ENCODE data around the gene SLC1A5.
A peak's percentile ranks its signal among the peaks of the same experiment; 100 is the strongest.
"Not testable (repeated sequence)": the region's sequence is repeated elsewhere in the genome, so short reads cannot be mapped to it uniquely, and the experiment has no call there.

SLC1A5 gene

GRCh38 chr19:46798713-46799112, 10.3 kb upstream of the SLC1A5 start:
- DNase-seq = no peak

DNA sequence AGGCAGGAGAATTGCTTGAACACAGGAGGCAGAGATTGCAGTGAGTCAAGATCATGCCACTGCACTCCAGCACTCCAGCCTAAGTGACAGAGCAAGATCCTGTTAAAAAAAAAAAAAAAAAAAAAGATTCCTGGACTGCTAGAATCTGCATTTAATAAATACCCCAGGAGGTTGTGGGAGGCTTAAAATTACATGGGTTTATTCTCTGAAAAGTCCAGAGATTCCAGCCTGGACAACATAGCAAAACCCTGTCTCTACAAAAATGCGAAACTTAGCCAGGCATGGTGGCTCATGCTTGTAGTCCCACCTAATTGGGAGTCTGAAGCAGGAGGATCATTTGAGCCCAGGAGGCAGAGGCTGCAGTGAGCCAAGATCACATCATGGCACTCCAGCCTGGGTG, 9.5 kb upstream of the SLC1A5 start:
- no peak for DNase-seq

DNA sequence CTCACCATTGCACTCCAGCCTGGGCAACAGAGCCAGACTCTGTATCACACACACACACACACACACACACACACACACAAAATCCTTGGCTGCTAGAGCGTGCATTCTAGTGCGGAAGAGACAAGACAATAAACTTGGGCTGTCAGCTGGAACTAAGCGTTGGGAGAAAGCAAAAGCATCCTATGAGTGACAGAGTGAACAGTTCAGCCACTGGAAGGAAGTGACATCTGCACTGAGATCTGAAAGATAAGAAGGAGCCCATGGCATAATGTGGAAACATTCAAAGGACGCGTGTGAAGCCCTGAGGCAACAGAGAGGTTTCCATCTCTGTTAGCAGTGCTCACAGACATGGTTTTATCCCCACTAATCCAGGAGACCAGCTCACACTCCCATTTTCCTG, 3.5 kb upstream of the SLC1A5 start:
- DNase-seq = no peak

DNA sequence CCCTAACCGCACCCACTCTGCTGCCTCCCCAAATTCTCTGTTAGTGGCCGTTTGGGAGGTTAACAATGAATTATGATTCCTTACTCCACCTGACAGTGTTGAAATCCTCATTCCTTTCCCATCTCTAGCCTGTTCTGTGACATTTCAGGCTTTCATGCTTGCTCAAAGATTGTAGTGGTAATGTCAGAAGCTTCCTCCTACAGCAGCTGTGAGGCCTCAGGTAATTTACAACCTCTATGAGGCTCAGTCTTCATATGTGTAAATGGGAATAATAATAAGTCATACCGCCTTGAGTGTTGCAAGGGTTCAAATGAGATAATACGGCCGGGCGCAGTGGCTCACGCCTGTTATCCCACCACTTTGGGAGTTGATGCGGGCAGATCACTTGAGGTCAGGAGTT, 977 bp upstream of the SLC1A5 start:
- no peak for DNase-seq

GRCh38 chr19:46788968-46789338, 559 bp upstream of the SLC1A5 start:
- DNase-seq = no peak

DNA sequence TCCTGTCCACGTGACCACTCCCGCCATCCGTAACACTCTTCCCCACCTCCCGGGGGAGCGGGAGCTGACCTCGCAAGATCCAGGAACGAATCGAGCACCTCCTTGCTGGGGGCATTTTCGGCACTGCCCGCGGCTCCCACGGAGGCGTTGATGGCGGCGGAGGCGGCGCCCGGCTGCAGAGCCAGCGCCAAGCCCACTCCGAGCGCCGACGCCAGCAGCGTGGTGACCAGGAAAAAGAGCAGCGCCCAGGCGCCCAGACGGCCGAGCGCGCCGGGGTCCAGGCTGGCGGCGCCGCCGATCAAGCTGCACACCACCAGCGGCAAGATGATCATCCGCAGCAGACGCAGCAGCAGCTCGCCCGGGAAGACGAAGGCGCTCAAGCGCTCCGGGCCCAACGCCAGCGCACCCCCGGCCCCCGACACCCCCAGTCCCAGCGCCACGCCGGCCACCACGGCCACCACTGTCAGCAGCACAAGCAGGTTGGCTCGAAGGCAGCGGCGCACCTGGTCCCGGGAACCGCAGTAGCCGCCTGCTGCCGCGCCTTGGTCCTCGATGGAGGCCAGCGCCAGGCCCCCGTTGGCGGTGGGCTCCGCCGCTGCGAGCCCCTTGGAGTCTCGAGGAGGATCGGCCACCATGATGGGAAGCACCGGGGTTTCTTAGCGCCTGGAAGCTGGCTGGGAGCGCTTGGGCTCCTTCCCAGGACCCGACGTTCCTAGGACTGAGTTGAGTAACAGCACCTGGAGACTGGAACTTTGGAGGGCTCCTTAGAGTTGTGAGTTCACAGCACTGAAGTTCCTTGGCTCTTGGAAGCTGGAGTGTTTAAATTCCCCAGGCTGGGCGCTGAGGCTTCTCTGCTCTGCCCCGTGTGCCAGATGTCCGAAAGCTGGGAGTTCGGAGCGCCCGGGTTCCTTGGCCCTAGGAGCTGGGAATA, 798 bp downstream of the SLC1A5 start:
- peak; percentile 71 for DNase-seq

DNA sequence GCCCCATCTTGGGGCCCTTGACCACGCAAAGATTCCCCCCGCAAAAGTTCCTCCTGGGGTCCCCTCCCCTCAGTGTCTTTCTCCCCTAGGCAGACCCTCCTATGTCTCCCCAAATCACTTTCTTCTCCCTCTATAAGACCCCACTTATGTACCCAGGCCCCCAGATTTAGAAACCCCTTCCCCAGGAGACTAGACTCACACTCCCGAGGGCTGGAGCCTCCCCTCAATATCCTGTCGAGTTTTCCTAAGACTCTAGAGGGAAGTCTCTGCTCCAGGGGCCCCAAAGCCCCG, 1.4 kb downstream of the SLC1A5 start:
- no peak for DNase-seq

- DNase-seq = peak; percentile 72
These were observed 2.0 kb downstream of the SLC1A5 start for GRCh38 chr19:46786236-46787039.

DNA sequence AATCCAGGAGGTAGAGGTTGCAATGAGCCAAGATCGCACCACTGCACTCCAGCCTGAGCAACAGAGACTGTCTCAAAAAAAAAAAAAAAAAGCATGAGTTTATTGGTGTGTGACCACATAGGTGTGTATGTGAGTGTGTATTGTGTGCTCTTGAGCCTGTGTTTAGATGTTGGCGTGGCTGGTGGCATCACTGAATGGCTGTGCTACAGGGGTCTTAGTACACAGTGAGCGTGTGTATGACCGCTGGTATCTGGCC, 2.5 kb downstream of the SLC1A5 start:
- no peak for DNase-seq

GRCh38 chr19:46785054-46785979, 3.1 kb downstream of the SLC1A5 start:
- no peak for DNase-seq

DNA sequence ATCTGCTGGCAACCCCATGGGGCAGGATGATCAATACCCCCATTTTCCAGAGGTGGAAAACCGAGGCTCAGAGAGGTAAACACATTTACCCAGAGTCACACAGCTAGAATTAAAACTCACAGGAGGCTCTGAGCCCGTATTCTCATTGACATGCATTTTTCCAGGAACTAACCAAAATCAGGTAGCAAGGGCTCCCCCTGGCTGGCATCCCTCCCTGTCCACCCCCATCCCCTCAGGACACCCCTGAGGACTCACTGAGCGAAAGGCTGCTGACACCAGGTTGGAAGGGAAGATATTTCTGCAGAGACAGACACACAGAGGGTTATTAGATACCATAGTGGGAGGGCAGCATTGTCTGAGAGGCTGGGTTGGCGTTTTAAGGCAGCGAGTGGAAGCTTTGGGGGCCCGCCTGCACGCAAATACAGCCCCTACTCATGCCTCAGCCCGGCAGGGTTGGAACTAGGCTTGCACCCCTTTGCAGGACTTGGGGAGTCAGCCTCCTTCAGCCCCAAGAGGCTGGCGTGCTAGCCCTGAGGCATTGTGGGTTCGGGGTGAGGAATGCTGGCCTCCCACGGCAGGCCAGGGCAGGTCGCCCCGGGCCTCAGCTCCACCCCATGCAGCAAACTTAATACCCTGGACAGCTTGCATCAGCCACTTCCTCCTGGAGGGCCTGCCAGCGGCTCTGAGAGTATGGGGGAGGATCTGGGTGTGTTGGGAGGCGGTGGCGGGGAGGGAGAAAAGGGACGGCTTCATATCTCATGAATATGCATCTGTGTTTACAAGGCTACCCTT, 3.9 kb downstream of the SLC1A5 start:
- peak; percentile 19 for DNase-seq

DNA sequence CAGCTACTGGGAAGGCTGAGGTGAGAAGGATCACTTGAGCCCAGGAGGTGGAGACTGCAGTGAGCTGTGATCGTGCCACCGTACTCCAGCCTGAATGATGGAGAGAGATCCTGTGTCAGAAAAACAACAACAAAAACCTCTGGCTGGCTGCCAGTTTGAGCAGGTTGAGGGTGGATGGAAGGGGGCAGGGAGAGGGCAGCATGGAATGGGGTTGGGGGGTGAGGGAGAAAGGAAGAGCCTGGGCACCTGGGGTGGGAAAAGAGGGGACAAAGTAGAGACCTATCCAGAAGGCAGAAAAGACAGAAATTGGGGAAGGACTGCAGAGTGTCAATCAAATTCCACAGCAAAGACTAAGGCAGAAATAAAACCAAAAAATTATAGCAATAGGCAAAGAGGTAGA, 4.7 kb downstream of the SLC1A5 start:
- no peak for DNase-seq

GRCh38 chr19:46782355-46783019, 5.9 kb downstream of the SLC1A5 start:
- DNase-seq = no peak

DNA sequence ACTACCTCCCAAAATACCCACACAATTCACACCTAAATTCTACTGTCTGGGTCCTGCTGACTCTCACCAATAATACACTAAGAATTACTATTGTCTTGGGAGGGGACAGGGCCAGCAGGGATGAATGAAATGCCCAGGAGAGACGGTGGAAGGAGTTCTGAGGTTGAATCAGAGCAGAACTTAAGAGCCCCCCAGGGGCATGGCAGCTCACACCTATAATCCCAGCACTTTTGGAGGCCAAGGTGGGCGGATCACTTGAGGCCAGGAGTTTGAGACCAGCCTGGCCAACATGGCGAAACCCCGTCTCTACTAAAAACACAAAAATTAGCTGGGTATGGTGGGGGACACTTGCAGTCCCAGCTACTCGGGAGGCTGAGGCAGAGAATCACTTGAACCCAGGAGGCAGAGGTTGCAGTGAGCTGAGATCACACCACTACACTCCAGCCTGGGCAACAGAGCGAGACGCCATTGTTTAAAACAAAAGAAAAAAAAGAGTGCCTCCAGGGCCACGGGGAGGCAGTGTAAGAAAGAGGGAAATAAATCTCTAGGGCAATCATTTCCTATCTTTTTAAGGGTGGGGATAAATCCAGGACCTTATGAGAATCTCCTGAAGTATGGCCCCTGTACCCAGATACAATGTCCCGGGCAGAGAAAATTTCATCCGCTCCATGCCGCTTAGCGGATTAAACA, 10.3 kb downstream of the SLC1A5 start:
- not testable (repeated sequence) for DNase-seq

GRCh38 chr19:46776927-46777911, 11.2 kb downstream of the SLC1A5 start:
- no peak for DNase-seq

- no peak for DNase-seq
These were observed 12.6 kb downstream of the SLC1A5 start for GRCh38 chr19:46775642-46776258.

GRCh38 chr19:46773018-46773399, 15.4 kb downstream of the SLC1A5 start:
- DNase-seq = no peak

DNA sequence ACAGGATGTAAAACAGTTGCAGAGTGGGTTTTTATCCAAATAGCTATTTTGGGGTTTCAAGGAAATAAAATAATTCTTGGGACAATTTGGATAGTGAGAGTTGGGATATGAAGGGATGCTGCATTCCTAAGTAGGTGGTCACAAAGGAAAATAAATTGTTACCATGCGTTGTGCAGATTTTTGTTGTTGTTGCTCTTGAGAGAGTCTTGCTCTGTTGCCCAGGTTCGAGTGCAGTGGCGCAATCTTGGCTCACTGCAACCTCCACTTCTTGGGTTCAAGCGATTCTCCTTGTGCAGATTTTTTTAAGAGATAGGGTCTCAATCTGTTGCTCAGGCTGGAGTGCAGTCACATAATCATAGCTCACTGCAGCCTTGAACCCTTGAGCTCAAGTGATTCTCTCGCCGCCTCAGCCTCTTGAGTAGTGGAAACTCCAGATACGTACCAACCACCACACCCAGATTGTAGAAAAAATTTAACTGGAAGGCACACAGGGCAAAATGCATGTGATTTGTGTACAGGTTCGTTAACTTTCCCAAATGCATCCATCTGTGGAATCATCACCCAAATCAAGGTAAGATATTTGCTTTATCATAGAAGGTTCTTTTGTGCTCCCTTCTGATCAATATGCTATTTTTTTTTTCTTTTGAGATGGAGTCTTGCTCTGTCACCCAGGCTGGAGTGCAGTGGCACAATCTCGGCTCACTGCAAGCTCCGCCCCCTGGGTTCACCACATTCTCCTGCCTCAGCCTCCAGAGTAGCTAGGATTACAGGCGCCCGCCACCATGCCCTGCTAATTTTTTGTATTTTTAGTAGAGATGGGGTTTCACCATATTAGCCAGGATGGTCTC, 16.0 kb downstream of the SLC1A5 start:
- no peak for DNase-seq

DNA sequence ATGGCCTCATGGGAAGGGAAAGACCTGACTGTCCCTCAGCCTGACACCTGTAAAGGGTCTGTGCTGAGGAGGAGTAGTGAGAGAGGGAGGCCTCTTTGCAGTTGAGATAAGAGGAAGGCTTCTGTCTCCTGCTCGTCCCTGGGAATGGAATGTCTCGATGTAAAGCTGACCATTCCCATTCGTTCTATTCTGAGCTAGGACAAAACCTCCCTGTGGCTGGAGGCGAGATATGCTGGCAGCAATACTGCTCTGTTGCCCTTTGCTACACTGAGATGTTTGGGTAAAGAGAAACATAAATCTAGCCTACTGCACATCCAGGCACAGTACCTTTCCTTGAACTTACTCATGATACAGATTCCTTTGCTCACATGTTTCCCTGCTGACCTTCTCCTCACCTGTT, 19.6 kb downstream of the SLC1A5 start:
- not testable (repeated sequence) for DNase-seq

Data from eye (tissue), 1 donor.